GM12891 (cell line): Measurements from ENCODE around the gene CORO1C.

Experiments
- PAX5 ChIP-seq: IDR thresholded peaks from 2 replicates; pipeline ENCODE4 v1.6.1; 2011; ENCODE audit warnings: low read length, moderate library complexity, mild to moderate bottlenecking; ENCODE audit not compliant: insufficient read depth, severe bottlenecking
- POLR2A ChIP-seq: IDR thresholded peaks from 2 replicates; pipeline ENCODE4 v1.6.1; 2011; ENCODE audit warnings: low read depth, low read length, control low read depth
- POLR2AphosphoS5 ChIP-seq: IDR thresholded peaks from 2 replicates; pipeline ENCODE4 v1.6.1; 2011; ENCODE audit warnings: low read depth, low read length, control low read depth
- SPI1 ChIP-seq: IDR thresholded peaks from 2 replicates; pipeline ENCODE4 v1.6.1; 2011; ENCODE audit warnings: low read depth, low read length, control low read depth
- TAF1 ChIP-seq: IDR thresholded peaks from 2 replicates; pipeline ENCODE4 v1.6.1; 2011; ENCODE audit warnings: low read depth, low read length, control low read depth

- no peak for TF ChIP-seq POLR2A
- TF ChIP-seq POLR2AphosphoS5, result no peak
- no peak for TF ChIP-seq TAF1
- no peak for TF ChIP-seq SPI1
- TF ChIP-seq PAX5, result no peak
These were observed 118.5 kb downstream of the CORO1C start for GRCh38 chr12:108612788-108613282.
